ENCODE results near the gene PHACTR1. TPM values are rescaled to one million over a fixed set of nuclear protein-coding genes. Genes with fewer than 3 reads are reported as not detected.

PHACTR1 gene
- total and polyA plus RNA-seq, 12 donors, result 6.3 to 150 (median 79.9) TPM

DNA sequence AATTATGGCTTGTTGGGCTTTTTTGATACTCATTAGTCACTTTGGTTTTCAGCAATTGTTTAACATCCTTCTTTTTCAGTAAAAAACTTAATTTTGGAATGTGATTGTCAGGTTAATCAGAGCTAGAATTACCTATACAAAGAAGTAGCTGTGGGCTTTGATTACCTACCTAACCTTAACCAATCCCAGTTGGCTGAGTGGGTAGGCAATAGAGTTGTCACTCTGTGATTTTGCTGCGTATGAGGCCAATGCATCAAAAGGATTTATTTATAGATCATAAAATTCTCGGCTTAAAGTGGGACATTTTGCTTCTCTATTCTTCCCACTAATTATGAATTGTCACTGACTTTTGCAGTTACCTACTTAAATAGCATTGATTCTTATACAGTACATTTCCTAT lies 111.4 kb downstream of the PHACTR1 start:
- H3K4me1 ChIP-seq, result no peaks in the 10 kb centered on the region
- H3K27me3 ChIP-seq, result peaks cover 0 to 25% (median 7%) of the 10 kb centered on the region in 7 donors
- H3K27ac ChIP-seq, result no peak overlapping the region
- intact Hi-C loops (cut with DNase I), result loop anchor here in 1 of 10 donors (1.0 kb wide), 1 partner anchor 25 kb away; no protein-coding TSS in a partner anchor
- TF ChIP-seq, protein P1, sequence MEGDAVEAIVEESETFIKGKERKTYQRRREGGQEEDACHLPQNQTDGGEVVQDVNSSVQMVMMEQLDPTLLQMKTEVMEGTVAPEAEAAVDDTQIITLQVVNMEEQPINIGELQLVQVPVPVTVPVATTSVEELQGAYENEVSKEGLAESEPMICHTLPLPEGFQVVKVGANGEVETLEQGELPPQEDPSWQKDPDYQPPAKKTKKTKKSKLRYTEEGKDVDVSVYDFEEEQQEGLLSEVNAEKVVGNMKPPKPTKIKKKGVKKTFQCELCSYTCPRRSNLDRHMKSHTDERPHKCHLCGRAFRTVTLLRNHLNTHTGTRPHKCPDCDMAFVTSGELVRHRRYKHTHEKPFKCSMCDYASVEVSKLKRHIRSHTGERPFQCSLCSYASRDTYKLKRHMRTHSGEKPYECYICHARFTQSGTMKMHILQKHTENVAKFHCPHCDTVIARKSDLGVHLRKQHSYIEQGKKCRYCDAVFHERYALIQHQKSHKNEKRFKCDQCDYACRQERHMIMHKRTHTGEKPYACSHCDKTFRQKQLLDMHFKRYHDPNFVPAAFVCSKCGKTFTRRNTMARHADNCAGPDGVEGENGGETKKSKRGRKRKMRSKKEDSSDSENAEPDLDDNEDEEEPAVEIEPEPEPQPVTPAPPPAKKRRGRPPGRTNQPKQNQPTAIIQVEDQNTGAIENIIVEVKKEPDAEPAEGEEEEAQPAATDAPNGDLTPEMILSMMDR (IDR thresholded peaks at IDR 0.05), result no peak
- 81 to 91% methylated on average over 2 of the region's 2 CpGs for WGBS, 2 donors
- H3K9me3 ChIP-seq, result no peaks in the 10 kb centered on the region
- ATAC-seq (no peak), DNase-seq (no peak)
- no peaks in the 10 kb centered on the region for H3K36me3 ChIP-seq
- H3K4me3 ChIP-seq, result no peak overlapping the region

DNA sequence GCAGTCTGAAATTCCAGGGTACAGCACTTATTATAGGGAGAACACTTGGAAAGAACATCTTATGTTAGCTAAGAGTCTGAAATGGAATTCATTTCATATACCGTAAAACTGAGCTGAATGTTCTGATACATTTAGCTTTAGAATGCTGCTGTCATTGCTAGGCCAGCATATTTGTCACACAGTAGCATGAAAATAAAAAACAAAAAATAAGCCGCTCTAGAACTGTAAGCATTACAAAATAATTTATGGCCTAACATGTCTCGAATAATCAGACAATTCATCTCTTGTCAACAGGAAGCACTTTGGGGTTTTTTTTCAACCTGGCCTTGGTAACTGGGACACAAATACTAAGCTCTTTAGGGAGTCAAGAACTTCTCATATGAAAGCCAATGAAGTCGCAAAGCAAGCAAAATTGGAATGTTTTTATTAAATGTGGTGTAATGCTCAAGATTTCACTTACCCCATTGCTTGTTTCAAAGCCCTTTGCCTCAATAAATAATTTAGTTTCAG lies 115.7 kb downstream of the PHACTR1 start:
- Histone ChIP-seq H3K27me3 (peaks cover 0 to 14% (median 7%) of the 10 kb centered on the region in 7 donors), H3K4me3 (no peak overlapping the region), H3K36me3 (no peaks in the 10 kb centered on the region), H3K27ac (no peak overlapping the region), H3K9me3 (peaks cover 0 to 9% (median 5%) of the 10 kb centered on the region in 11 donors), H3K4me1 (no peaks in the 10 kb centered on the region)
- ATAC-seq, result no peak
- WGBS, 2 donors, result 76 to 86% methylated on average over 4 of the region's 4 CpGs
- intact Hi-C loops (cut with DNase I), result no loop called here
- no peak for DNase-seq
- TF ChIP-seq, protein P1 (IDR thresholded peaks at IDR 0.05), result no peak

DNA sequence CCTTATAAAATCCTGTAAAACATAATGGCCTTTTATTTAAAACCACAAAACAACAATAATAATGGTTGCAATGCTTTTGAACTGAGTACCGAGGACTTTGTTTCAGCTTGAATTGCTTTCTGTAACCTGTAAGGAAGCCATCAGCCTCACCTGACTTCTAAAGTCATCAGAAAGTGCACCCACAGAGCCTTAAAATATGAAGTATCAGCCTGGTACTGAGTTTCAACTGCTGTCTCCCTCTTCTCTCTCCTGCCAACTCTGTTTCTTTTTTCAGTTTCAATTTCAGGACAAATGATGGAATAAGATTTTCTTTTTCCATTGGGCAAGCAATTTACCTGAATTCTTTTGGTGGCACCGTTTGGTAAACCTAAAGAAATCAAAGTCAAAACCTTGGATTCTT lies 119.4 kb downstream of the PHACTR1 start:
- no peak for DNase-seq
- 71 to 73% methylated on average over 2 of the region's 2 CpGs for WGBS, 2 donors
- ATAC-seq, result no peak
- Histone ChIP-seq H3K36me3 (no peaks in the 10 kb centered on the region), H3K4me3 (no peak overlapping the region), H3K27me3 (peaks cover 0 to 3% (median 0%) of the 10 kb centered on the region in 7 donors), H3K9me3 (peaks cover 0 to 18% (median 9%) of the 10 kb centered on the region in 11 donors), H3K4me1 (no peaks in the 10 kb centered on the region), H3K27ac (no peak overlapping the region)
- TF ChIP-seq, protein P1 (IDR thresholded peaks at IDR 0.05), result no peak
- intact Hi-C loops (cut with DNase I), result no loop called here

DNA sequence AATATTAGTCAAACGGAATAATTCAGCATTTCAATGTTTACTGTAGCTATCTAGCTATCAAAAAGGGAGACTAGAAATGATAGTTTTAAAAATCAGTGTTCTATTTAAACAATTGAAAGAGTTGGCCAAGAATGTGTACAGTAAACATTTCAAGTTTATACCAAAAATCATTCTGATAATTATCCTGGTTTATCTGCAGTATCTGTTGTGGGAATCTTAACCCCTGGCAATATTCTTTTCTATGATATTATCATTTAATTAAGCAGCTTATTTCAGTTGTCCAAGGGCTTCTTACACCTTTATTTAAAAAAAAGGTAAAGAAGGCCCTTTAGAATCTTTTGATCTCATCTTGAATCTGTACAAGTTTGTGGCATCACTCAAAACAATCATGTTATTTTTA lies 125.1 kb downstream of the PHACTR1 start:
- no peak for ATAC-seq
- Histone ChIP-seq H3K4me1 (no peaks in the 10 kb centered on the region), H3K36me3 (no peaks in the 10 kb centered on the region), H3K27me3 (peaks cover 0 to 8% (median under 1%) of the 10 kb centered on the region in 7 donors), H3K27ac (no peak overlapping the region), H3K9me3 (peaks cover 0 to 16% (median 9%) of the 10 kb centered on the region in 11 donors), H3K4me3 (no peak overlapping the region)
- TF ChIP-seq, protein P1 (IDR thresholded peaks at IDR 0.05), result no peak
- no peak for DNase-seq
- 73 to 83% methylated on average over 1 of the region's 1 CpG for WGBS, 2 donors
- intact Hi-C loops (cut with DNase I), result no loop called here
